KMS-11 (cell line): ENCODE measurements around the gene OXSR1.
"Not testable (repeated sequence)": the region's sequence is repeated elsewhere in the genome, so short reads cannot be mapped to it uniquely, and the experiment has no call there.

Source experiments
- H2AFZ ChIP-seq: fragments of 200-600 bp; sonication (generic); 2 replicates; pipeline ENCODE4 v1.6.1; 2016; ENCODE audit warnings: antibody characterized with exemption, mixed run types, low read depth
- H3K27ac ChIP-seq: fragments of 200-600 bp; sonication (generic); 2 replicates; pipeline ENCODE4 v1.6.1; 2016; ENCODE audit warnings: mild to moderate bottlenecking, mixed run types
- H3K27me3 ChIP-seq: fragments of 200-600 bp; sonication (generic); 2 replicates; pipeline ENCODE4 v1.6.1; 2017; ENCODE audit warnings: mild to moderate bottlenecking, low read depth, mixed run types, moderate library complexity; ENCODE audit not compliant: insufficient read depth
- H3K36me3 ChIP-seq: fragments of 200-600 bp; sonication (generic); 2 replicates; pipeline ENCODE4 v1.6.1; 2017; ENCODE audit warnings: mild to moderate bottlenecking, mixed run types; ENCODE audit not compliant: insufficient read depth
- H3K4me1 ChIP-seq: fragments of 200-600 bp; sonication (generic); 2 replicates; pipeline ENCODE4 v1.6.1; 2016; ENCODE audit warnings: mild to moderate bottlenecking, low read depth, mixed run types; ENCODE audit not compliant: poor library complexity, severe bottlenecking
- H3K4me2 ChIP-seq: fragments of 200-600 bp; sonication (generic); 2 replicates; pipeline ENCODE4 v1.7.0; 2016; ENCODE audit warnings: mild to moderate bottlenecking, mixed run types
- H3K4me3 ChIP-seq: fragments of 200-600 bp; sonication (generic); IDR thresholded peaks from 2 replicates; pipeline ENCODE4 v1.6.1; 2017; ENCODE audit warnings: low read depth, low read length, mixed read lengths; ENCODE audit not compliant: insufficient read depth
- H3K79me2 ChIP-seq: fragments of 200-600 bp; sonication (generic); 2 replicates; pipeline ENCODE4 v1.6.1; 2016; ENCODE audit warnings: low read depth, mixed run types; ENCODE audit not compliant: insufficient read depth
- H3K9ac ChIP-seq: fragments of 200-600 bp; sonication (generic); 2 replicates; pipeline ENCODE4 v1.6.1; 2016; ENCODE audit warnings: mild to moderate bottlenecking, mixed run types
- H4K20me1 ChIP-seq: fragments of 200-600 bp; sonication (generic); 2 replicates; pipeline ENCODE4 v1.6.1; 2016; ENCODE audit warnings: mild to moderate bottlenecking, mixed run types; ENCODE audit not compliant: insufficient read depth
- TF ChIP-seq, protein P1 (sequence below): fragments of 200-600 bp; sonication (generic); conservative IDR thresholded peaks from 2 replicates; pipeline ENCODE4 v1.6.1; 2017; ENCODE audit warnings: low read depth, mild to moderate bottlenecking, antibody characterized with exemption, low read length, moderate library complexity, mixed read lengths

The OXSR1 gene

DNA sequence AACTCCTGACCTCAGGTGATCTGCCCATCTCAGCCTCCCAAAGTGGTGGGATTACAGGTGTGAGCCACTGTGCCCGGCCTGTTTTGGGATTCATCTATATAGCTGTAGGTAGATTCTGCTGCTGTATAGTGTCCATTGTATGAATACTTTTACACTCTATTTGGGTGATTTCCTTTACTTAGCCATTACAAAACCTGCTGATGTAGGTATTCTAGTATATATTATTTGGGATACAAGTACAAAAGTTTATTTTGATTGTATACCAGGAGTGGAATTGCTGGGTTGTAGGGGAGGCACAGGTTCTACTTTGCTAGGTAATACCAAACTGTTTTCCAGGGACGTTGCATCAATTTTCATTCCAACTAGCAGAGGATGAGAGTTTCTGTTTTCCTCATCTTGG is 9.5 kb upstream of the OXSR1 start:
- no peak overlapping the region for H2AFZ ChIP-seq
- no peaks in the 10 kb centered on the region for H4K20me1 ChIP-seq
- TF ChIP-seq, protein P1, sequence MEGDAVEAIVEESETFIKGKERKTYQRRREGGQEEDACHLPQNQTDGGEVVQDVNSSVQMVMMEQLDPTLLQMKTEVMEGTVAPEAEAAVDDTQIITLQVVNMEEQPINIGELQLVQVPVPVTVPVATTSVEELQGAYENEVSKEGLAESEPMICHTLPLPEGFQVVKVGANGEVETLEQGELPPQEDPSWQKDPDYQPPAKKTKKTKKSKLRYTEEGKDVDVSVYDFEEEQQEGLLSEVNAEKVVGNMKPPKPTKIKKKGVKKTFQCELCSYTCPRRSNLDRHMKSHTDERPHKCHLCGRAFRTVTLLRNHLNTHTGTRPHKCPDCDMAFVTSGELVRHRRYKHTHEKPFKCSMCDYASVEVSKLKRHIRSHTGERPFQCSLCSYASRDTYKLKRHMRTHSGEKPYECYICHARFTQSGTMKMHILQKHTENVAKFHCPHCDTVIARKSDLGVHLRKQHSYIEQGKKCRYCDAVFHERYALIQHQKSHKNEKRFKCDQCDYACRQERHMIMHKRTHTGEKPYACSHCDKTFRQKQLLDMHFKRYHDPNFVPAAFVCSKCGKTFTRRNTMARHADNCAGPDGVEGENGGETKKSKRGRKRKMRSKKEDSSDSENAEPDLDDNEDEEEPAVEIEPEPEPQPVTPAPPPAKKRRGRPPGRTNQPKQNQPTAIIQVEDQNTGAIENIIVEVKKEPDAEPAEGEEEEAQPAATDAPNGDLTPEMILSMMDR = no peak
- H3K79me2 ChIP-seq = no peaks in the 10 kb centered on the region
- H3K27me3 ChIP-seq = no peaks in the 10 kb centered on the region
- H3K4me1 ChIP-seq = no peaks in the 10 kb centered on the region
- no peak overlapping the region for H3K4me2 ChIP-seq
- no peak overlapping the region for H3K9ac ChIP-seq
- H3K4me3 ChIP-seq = no peak overlapping the region
- no peaks in the 10 kb centered on the region for H3K36me3 ChIP-seq
- H3K27ac ChIP-seq = no peak overlapping the region

DNA sequence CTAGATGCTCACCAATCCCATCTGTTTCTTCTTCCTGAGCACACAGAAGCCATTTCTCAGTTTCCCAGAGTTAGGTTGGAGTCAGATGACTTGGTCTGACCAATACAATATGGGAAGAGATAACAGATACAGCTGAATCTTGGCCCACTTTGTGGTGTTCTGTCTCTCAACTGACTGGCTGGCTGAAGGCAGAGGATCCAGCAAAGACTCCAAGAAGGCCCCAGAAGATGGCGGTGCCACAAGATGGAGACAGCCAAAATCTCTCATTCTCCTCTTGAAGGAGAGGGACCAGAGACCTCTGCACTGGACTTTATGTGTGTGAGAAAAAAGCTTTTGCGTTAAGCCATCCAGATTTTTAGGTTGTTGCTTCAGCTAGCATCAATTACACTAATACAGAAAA is 8.2 kb upstream of the OXSR1 start:
- no peaks in the 10 kb centered on the region for H3K36me3 ChIP-seq
- H3K79me2 ChIP-seq = no peaks in the 10 kb centered on the region
- H3K4me3 ChIP-seq = no peak overlapping the region
- TF ChIP-seq, protein P1 = no peak
- H3K9ac ChIP-seq = no peak overlapping the region
- no peak overlapping the region for H2AFZ ChIP-seq
- H3K4me1 ChIP-seq = no peaks in the 10 kb centered on the region
- H3K27me3 ChIP-seq = no peaks in the 10 kb centered on the region
- no peak overlapping the region for H3K27ac ChIP-seq
- no peaks in the 10 kb centered on the region for H4K20me1 ChIP-seq
- no peak overlapping the region for H3K4me2 ChIP-seq

DNA sequence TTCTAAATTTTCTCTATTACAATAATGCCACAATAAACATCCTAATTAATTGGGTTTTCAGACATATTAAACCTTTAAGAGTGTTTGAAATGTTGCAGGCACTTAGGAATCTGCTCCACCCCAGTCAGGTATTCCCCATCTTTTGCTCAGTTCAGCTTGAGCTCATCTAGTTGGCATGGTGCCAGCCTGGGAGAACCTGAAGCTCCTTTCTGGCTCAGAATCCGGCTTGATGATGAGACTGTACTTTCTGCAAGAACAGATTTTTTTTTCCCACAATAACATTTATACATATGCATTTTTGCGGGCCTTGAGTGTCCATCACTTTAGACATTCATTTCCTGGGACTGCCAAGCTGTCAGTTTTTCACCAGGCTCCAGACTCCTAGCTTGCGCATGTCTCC is 7.7 kb upstream of the OXSR1 start:
- no peak overlapping the region for H3K4me2 ChIP-seq

DNA sequence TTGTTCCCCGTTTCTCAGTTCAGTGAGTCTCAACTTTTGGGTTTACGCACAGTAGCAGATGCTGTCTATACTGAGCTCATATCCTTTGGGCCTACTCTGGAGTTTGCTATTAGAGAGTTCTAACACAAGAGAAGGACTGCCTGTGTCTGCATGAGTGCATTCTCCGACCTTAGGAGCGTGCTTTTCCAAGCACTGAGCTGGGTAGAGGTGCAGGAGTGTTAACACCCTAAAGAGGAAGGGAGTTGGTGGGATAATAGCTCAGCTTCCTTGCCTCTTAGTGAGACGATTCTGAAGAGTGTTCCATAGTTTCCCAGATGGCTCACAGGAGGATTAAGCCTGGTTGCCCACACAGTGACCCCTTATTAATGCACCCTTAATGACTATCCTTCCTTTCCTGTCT is 6.9 kb upstream of the OXSR1 start:
- no peaks in the 10 kb centered on the region for H3K36me3 ChIP-seq
- no peak overlapping the region for H3K4me2 ChIP-seq
- TF ChIP-seq, protein P1 = no peak
- H2AFZ ChIP-seq = no peak overlapping the region
- no peaks in the 10 kb centered on the region for H4K20me1 ChIP-seq
- no peaks in the 10 kb centered on the region for H3K4me1 ChIP-seq
- no peaks in the 10 kb centered on the region for H3K27me3 ChIP-seq
- no peak overlapping the region for H3K27ac ChIP-seq
- no peak overlapping the region for H3K4me3 ChIP-seq
- H3K79me2 ChIP-seq = no peaks in the 10 kb centered on the region
- no peak overlapping the region for H3K9ac ChIP-seq

More for the DNA sequence above, 7.7 kb upstream of the OXSR1 start:
- no peaks in the 10 kb centered on the region for H3K79me2 ChIP-seq
- no peaks in the 10 kb centered on the region for H3K4me1 ChIP-seq
- H3K27ac ChIP-seq = no peak overlapping the region
- H2AFZ ChIP-seq = no peak overlapping the region
- no peak overlapping the region for H3K4me3 ChIP-seq
- no peaks in the 10 kb centered on the region for H3K27me3 ChIP-seq
- TF ChIP-seq, protein P1 = no peak
- no peak overlapping the region for H3K9ac ChIP-seq
- H3K36me3 ChIP-seq = no peaks in the 10 kb centered on the region
- no peaks in the 10 kb centered on the region for H4K20me1 ChIP-seq

DNA sequence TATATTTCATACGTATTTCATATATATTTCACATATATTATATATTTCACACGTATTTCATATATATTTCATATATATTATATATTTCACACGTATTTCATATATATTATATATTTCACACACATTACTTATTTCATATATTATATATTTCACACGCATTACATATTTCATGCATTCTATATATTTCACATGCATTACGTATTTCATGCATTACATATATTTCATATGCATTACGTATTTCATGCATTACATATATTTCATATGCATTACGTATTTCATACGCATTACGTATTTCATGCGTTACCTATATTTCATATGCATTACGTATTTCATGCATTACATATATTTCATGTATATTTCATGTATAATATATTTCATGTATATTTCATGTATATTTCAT is 4.6 kb upstream of the OXSR1 start:
- H3K4me3 ChIP-seq, H3K27ac ChIP-seq, H2AFZ ChIP-seq, H3K4me1 ChIP-seq, H4K20me1 ChIP-seq, H3K27me3 ChIP-seq, H3K36me3 ChIP-seq, H3K9ac ChIP-seq, H3K79me2 ChIP-seq, H3K4me2 ChIP-seq: not testable (repeated sequence)
